GM12891 (cell line): ENCODE measurements around the gene SKOR1. TPM values are rescaled to one million over a fixed set of nuclear protein-coding genes. Genes with fewer than 3 reads are reported as not detected.

ENCODE experiments used
- DNase-seq: peaks from one replicate; pipeline ENCODE4 v3.0.0; 2011; ENCODE audit warnings: low spot score; ENCODE audit not compliant: insufficient read length
- FAIRE-seq: peaks from 2 replicates; lab custom pipeline; 2011; peaks lifted over from hg19 to GRCh38; lab: Jason Lieb, UNC
- PAX5 ChIP-seq: IDR thresholded peaks from 2 replicates; pipeline ENCODE4 v1.6.1; 2011; ENCODE audit warnings: low read length, moderate library complexity, mild to moderate bottlenecking; ENCODE audit not compliant: insufficient read depth, severe bottlenecking
- POLR2A ChIP-seq: IDR thresholded peaks from 2 replicates; pipeline ENCODE4 v1.6.1; 2011; ENCODE audit warnings: low read depth, low read length, control low read depth
- POLR2AphosphoS5 ChIP-seq: IDR thresholded peaks from 2 replicates; pipeline ENCODE4 v1.6.1; 2011; ENCODE audit warnings: low read depth, low read length, control low read depth
- POU2F2 ChIP-seq: IDR thresholded peaks from 2 replicates; pipeline ENCODE4 v1.6.1; 2011; ENCODE audit warnings: low read depth, mild to moderate bottlenecking, control low read depth, low read length, moderate library complexity
- SPI1 ChIP-seq: IDR thresholded peaks from 2 replicates; pipeline ENCODE4 v1.6.1; 2011; ENCODE audit warnings: low read depth, low read length, control low read depth
- TAF1 ChIP-seq: IDR thresholded peaks from 2 replicates; pipeline ENCODE4 v1.6.1; 2011; ENCODE audit warnings: low read depth, low read length, control low read depth
- polyA plus RNA-seq: library from polyadenylated mRNA; unstranded; fragments of >200 nt; gene quantifications from one replicate; pipeline ENCODE4 v1.2.1, GENCODE V29; 2012; ENCODE audit warnings: low read depth, missing spikeins, inconsistent platforms; ENCODE audit not compliant: missing spikeins

The SKOR1 gene
- 0.05 TPM for polyA plus RNA-seq

GRCh38 chr15:67824976-67825880, at the start of gene SKOR1:
Gene SKOR1, plus strand, starts transcription at chr15:67825509. Its CDS starts 94 bp downstream, at chr15:67825603.
- no peak for FAIRE-seq
- TF ChIP-seq SPI1: peak; percentile 52; the same call in 1 of the 2 replicates
- TF ChIP-seq POLR2A: no peak
- no peak for DNase-seq

- TF ChIP-seq SPI1 (no peak), POLR2AphosphoS5 (no peak), POU2F2 (no peak), PAX5 (no peak), TAF1 (no peak), POLR2A (no peak)
- FAIRE-seq (no peak), DNase-seq (no peak)
Measured at GRCh38 chr15:67775998-67776397, 49.3 kb upstream of the SKOR1 start.

- FAIRE-seq: no peak
- TF ChIP-seq POU2F2: no peak
- no peak for TF ChIP-seq PAX5
- no peak for TF ChIP-seq SPI1
- TF ChIP-seq POLR2A: no peak
- TF ChIP-seq TAF1: no peak
- TF ChIP-seq POLR2AphosphoS5: no peak
- DNase-seq: no peak
Measured at GRCh38 chr15:67776600-67776999, 48.7 kb upstream of the SKOR1 start.

- DNase-seq (no peak), FAIRE-seq (no peak)
- TF ChIP-seq POU2F2 (no peak), TAF1 (no peak), POLR2AphosphoS5 (no peak), POLR2A (no peak), PAX5 (no peak), SPI1 (no peak)
Measured at GRCh38 chr15:67777071-67777470, 48.2 kb upstream of the SKOR1 start.

GRCh38 chr15:67777773-67778172, 47.5 kb upstream of the SKOR1 start:
- DNase-seq: no peak
- FAIRE-seq: no peak
- TF ChIP-seq POLR2A (no peak), SPI1 (no peak), POU2F2 (no peak), PAX5 (no peak), TAF1 (no peak), POLR2AphosphoS5 (no peak)

GRCh38 chr15:67778968-67779548, 46.3 kb upstream of the SKOR1 start:
- FAIRE-seq (no peak), DNase-seq (no peak)
- TF ChIP-seq SPI1 (no peak), POLR2A (no peak), POU2F2 (no peak), TAF1 (no peak), POLR2AphosphoS5 (no peak), PAX5 (no peak)

GRCh38 chr15:67779549-67780111, 45.7 kb upstream of the SKOR1 start:
- FAIRE-seq: no peak
- DNase-seq: no peak
- no peak for TF ChIP-seq TAF1
- TF ChIP-seq PAX5: no peak
- no peak for TF ChIP-seq POU2F2
- no peak for TF ChIP-seq POLR2AphosphoS5
- TF ChIP-seq POLR2A: no peak
- no peak for TF ChIP-seq SPI1

- DNase-seq (no peak), FAIRE-seq (no peak)
- no peak for TF ChIP-seq PAX5
- no peak for TF ChIP-seq POLR2A
- no peak for TF ChIP-seq POLR2AphosphoS5
- no peak for TF ChIP-seq TAF1
- no peak for TF ChIP-seq SPI1
- no peak for TF ChIP-seq POU2F2
Measured at GRCh38 chr15:67781061-67781460, 44.2 kb upstream of the SKOR1 start.

- TF ChIP-seq POU2F2 (no peak), PAX5 (no peak), POLR2A (no peak), SPI1 (no peak), POLR2AphosphoS5 (no peak), TAF1 (no peak)
- FAIRE-seq (no peak), DNase-seq (no peak)
Measured at GRCh38 chr15:67781907-67782690, 43.2 kb upstream of the SKOR1 start.

- FAIRE-seq (no peak), DNase-seq (no peak)
- TF ChIP-seq SPI1 (no peak), POLR2A (no peak), PAX5 (no peak)
Measured at GRCh38 chr15:67782691-67782991, 42.7 kb upstream of the SKOR1 start.
